RKO (cell line): ENCODE results near the gene DPEP2.
A peak's percentile ranks its signal among the peaks of the same experiment; 100 is the strongest.
"Not testable (repeated sequence)": the region's sequence is repeated elsewhere in the genome, so short reads cannot be mapped to it uniquely, and the experiment has no call there.

Experiments
- DNase-seq: peaks from one replicate; pipeline ENCODE4 v3.0.0-alpha.2; 2016; ENCODE audit warnings: low spot score

DPEP2 gene

GRCh38 chr16:68005211-68005610, 5.9 kb upstream of the DPEP2 start:
- DNase-seq = no peak

GRCh38 chr16:68003031-68003430, 3.7 kb upstream of the DPEP2 start:
- no peak for DNase-seq

- DNase-seq = no peak
Measured at GRCh38 chr16:68000450-68000849, 1.2 kb upstream of the DPEP2 start.

GRCh38 chr16:67999985-68000384, 701 bp upstream of the DPEP2 start:
- no peak for DNase-seq

- not testable (repeated sequence) for DNase-seq
Measured at GRCh38 chr16:67998231-67998778, 979 bp downstream of the DPEP2 start.

- no peak for DNase-seq
Measured at GRCh38 chr16:67996666-67997065, 2.6 kb downstream of the DPEP2 start.

- DNase-seq = no peak
Measured at GRCh38 chr16:67995423-67995822, 3.9 kb downstream of the DPEP2 start.

- DNase-seq = not testable (repeated sequence)
Measured at GRCh38 chr16:67994040-67994408, 5.3 kb downstream of the DPEP2 start.

- DNase-seq = peak; percentile 79
Measured at GRCh38 chr16:67993207-67994039, 5.9 kb downstream of the DPEP2 start.

- DNase-seq = no peak
Measured at GRCh38 chr16:67992661-67993206, 6.5 kb downstream of the DPEP2 start.

GRCh38 chr16:67990018-67990386, 9.3 kb downstream of the DPEP2 start:
- DNase-seq = no peak

GRCh38 chr16:67989322-67990017, 9.8 kb downstream of the DPEP2 start:
- no peak for DNase-seq

- no peak for DNase-seq
Measured at GRCh38 chr16:67988675-67989074, 10.6 kb downstream of the DPEP2 start.

GRCh38 chr16:67987460-67988160, 11.7 kb downstream of the DPEP2 start:
- DNase-seq = no peak

- no peak for DNase-seq
Measured at GRCh38 chr16:67986949-67987348, 12.3 kb downstream of the DPEP2 start.

GRCh38 chr16:67982011-67982696, 17.1 kb downstream of the DPEP2 start:
- no peak for DNase-seq

- no peak for DNase-seq
Measured at GRCh38 chr16:67979955-67980678, 19.2 kb downstream of the DPEP2 start, which contains the start of gene DPEP3. DPEP3 (minus strand) TSS chr16:67980499; CDS start chr16:67980380, 119 bp downstream.

- DNase-seq = no peak
Measured at GRCh38 chr16:67977469-67978227, 21.6 kb downstream of the DPEP2 start.

GRCh38 chr16:67977005-67977404, 22.3 kb downstream of the DPEP2 start:
- DNase-seq = no peak

- no peak for DNase-seq
Measured at GRCh38 chr16:67976205-67976604, 23.1 kb downstream of the DPEP2 start.
